BJ (cell line): ENCODE results near the gene CLASP2. TPM values are rescaled to one million over a fixed set of nuclear protein-coding genes. Genes with fewer than 3 reads are reported as not detected.
"Not testable (repeated sequence)": the region's sequence is repeated elsewhere in the genome, so short reads cannot be mapped to it uniquely, and the experiment has no call there.

ENCODE experiments used
- CTCF ChIA-PET: fragments of 350-600 bp; formaldehyde crosslinking; extraction: SDS; loops from one replicate; lab custom pipeline; 2021; ENCODE audit warnings: antibody characterized with exemption, inconsistent platforms; lab: Yijun Ruan, JAX
- POLR2A ChIA-PET: fragments of 300-600 bp; sonication (Branson Sonifier 250); formaldehyde crosslinking; extraction: SDS; loops from one replicate; lab custom pipeline; 2021; ENCODE audit warnings: antibody characterized with exemption; lab: Charles Lee
- DNase-seq: peaks from one replicate; pipeline ENCODE4 v3.0.0-alpha.2; 2011; ENCODE audit warnings: low read depth
- H3K27me3 ChIP-seq: 2 replicates; pipeline ENCODE4 v1.6.0; 2011; ENCODE audit warnings: low read length; ENCODE audit not compliant: control insufficient read depth, insufficient read depth
- H3K36me3 ChIP-seq: 2 replicates; pipeline ENCODE4 v1.5.1; 2011; ENCODE audit warnings: low read length; ENCODE audit not compliant: control insufficient read depth, insufficient read depth
- H3K4me3 ChIP-seq: 2 replicates; pipeline ENCODE4 v1.5.1; 2011; ENCODE audit warnings: low read depth, mild to moderate bottlenecking, control low read depth, low read length
- polyA plus RNA-seq: library from polyadenylated mRNA; depleted of rRNA; stranded (reverse); fragments of >200 nt; gene quantifications from 2 replicates; pipeline ENCODE4 v1.2.3, GENCODE V29; 2011
- TF ChIP-seq, protein P1 (sequence below): IDR thresholded peaks from 2 replicates; pipeline ENCODE4 v1.5.1; 2011; ENCODE audit warnings: low read depth, mild to moderate bottlenecking, control low read depth, inconsistent platforms, low read length, moderate library complexity; ENCODE audit not compliant: insufficient read depth

CLASP2 gene
- polyA plus RNA-seq, 1 experiment, result 20.5 TPM

DNA sequence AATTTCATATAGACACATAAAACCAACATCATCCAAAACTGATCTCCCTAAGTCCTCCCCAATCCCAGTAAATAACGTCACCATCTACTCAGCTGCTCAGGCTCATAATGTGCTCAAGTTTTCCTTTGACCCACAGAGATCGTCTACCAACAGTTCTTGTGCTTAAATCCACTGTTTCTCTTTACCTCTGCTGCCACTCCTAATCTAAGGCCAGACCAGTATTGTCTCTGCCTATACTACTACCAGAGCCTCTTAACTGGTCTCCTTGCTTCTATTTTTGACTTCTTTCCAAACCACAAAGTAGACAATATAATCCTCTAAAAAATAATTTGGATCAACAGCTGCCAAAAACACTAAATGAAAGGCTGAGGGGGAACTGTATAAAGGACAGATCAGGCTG, 65.3 kb downstream of the CLASP2 start:
- H3K27me3 ChIP-seq, result no peaks in the 10 kb centered on the region
- H3K4me3 ChIP-seq, result no peak overlapping the region
- TF ChIP-seq, protein P1, sequence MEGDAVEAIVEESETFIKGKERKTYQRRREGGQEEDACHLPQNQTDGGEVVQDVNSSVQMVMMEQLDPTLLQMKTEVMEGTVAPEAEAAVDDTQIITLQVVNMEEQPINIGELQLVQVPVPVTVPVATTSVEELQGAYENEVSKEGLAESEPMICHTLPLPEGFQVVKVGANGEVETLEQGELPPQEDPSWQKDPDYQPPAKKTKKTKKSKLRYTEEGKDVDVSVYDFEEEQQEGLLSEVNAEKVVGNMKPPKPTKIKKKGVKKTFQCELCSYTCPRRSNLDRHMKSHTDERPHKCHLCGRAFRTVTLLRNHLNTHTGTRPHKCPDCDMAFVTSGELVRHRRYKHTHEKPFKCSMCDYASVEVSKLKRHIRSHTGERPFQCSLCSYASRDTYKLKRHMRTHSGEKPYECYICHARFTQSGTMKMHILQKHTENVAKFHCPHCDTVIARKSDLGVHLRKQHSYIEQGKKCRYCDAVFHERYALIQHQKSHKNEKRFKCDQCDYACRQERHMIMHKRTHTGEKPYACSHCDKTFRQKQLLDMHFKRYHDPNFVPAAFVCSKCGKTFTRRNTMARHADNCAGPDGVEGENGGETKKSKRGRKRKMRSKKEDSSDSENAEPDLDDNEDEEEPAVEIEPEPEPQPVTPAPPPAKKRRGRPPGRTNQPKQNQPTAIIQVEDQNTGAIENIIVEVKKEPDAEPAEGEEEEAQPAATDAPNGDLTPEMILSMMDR, result no peak
- ChIA-PET CTCF (interaction anchor here (1.1 kb wide), 1 partner anchor 8 kb away, joined by 3 read pairs; no protein-coding TSS in a partner anchor), POLR2A (no interaction called here)
- DNase-seq, result no peak
- no peaks in the 10 kb centered on the region for H3K36me3 ChIP-seq

DNA sequence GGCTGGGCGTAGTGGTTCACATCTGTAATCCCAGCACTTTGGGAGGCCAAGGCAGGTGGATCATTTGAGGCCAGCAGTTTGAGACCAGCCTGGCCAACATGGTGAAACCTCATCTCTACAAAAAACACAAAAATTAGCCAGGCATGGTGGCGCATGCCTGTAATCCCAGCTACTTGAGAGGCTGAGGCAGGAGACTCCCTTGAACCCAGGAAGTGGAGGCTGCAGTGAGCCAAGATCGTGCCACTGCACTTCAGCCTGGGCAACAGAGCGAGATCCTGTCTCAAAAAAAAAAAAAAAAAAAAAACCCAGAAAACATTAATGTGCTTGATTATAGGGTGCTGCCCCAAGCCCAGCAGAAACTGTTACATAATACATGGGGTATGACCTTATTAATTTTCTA, 67.0 kb downstream of the CLASP2 start:
- DNase-seq, POLR2A ChIA-PET, H3K27me3 ChIP-seq, H3K4me3 ChIP-seq, CTCF ChIA-PET, H3K36me3 ChIP-seq: not testable (repeated sequence)

DNA sequence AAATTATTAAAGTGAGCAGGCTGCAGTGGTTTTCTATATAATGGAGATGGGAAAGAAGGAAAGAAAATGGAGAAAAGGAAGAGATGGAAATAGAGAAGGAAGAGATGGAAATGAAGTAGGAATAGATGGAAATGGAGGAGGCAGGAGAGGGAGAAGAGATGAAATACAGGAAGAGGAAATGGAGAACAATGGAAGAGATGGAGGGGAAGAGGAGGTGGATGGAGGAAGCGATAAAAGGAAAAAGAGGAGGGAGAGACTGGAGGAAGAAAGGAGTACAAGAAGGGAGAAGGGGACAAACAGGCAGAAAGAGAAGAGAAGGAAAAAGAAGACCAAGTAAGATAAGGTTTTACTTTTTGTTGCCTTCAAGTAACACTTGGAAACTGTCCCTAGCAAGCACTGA, 67.6 kb downstream of the CLASP2 start:
- no peaks in the 10 kb centered on the region for H3K36me3 ChIP-seq
- H3K4me3 ChIP-seq, result no peak overlapping the region
- ChIA-PET CTCF (no interaction called here), POLR2A (no interaction called here)
- H3K27me3 ChIP-seq, result no peaks in the 10 kb centered on the region
- DNase-seq, result no peak
- TF ChIP-seq, protein P1, result no peak

DNA sequence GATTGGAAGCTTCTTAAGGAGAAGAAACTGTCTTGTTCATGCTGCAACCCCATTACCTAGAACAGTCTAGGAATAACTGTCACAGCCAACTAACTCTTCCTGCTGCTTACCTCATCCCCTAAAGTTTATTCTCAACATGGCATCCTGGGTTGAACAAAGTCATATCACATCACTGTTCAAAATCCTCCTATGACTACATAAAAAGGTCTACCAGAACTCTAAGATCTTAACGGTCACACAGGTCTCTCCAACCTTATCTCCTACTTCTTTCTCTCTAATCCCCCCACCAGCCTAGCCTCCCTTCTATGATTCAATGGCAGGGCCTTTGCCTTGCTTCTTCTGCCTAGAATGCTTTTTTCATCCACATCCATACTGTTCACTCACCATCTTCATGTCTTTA, 69.3 kb downstream of the CLASP2 start:
- H3K27me3 ChIP-seq, result no peaks in the 10 kb centered on the region
- no peaks in the 10 kb centered on the region for H3K36me3 ChIP-seq
- H3K4me3 ChIP-seq, result no peak overlapping the region
- ChIA-PET POLR2A (no interaction called here), CTCF (interaction anchor here (0.7 kb wide), 1 partner anchor 26 kb away, joined by 3 read pairs; no protein-coding TSS in a partner anchor)
- TF ChIP-seq, protein P1, result no peak
- DNase-seq, result no peak

DNA sequence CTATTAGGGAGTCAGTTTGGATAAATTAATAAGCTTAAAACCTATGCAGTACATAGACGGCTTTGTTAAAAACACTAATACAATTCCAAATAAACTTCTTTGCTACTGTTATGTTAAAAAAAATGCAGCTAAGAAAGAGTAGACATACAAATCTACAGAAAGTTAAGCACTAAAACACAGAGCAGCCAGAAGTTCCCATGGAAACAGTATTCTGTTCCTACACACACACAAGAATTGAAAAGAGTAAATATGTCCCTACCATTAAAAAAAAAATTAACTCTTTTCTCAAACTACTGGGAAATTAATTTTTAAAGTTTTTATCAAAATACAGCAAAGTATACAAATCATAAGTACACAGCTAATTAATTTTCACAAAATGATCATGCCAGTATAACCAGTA, 71.6 kb downstream of the CLASP2 start:
- no peaks in the 10 kb centered on the region for H3K27me3 ChIP-seq
- CTCF ChIA-PET, result interaction anchor here (0.6 to 2.6 kb wide), 5 partner anchors 9 to 785 kb away, joined by 3 to 11 read pairs (median 4); no protein-coding TSS in a partner anchor
- no peaks in the 10 kb centered on the region for H3K36me3 ChIP-seq
- no peak overlapping the region for H3K4me3 ChIP-seq
- POLR2A ChIA-PET, result no interaction called here
- TF ChIP-seq, protein P1, result no peak
- no peak for DNase-seq

DNA sequence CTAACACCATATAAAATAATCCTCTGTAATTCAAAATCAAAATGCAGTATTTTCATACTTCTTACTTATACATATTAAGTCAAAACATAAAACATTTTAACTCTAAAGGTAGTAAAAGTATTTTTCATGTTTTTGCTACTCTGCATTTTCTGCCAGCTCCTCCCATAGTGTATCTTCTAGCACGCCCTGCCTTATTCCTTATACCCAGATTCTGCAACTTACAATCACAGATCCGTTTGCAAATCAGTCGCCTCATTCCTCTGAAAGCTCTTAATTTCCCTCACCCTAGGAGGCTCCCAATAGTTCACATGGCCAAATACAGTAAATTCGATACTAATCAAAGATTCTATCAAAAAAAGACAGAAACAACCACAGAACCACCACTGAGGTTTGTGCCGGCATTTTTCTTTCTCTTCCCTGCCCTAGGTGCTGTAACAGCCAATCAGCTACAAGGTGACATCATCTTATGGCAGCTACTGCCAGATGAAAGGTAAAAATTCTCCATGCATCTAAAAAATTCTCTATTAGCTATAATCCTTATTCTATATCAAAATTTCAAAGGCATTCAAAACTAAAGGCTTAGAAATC, 72.9 kb downstream of the CLASP2 start:
- Histone ChIP-seq H3K36me3 (no peaks in the 10 kb centered on the region), H3K4me3 (no peak overlapping the region), H3K27me3 (no peaks in the 10 kb centered on the region)
- POLR2A ChIA-PET, result no interaction called here
- TF ChIP-seq, protein P1, result no peak
- CTCF ChIA-PET, result interaction anchor here (1.4 to 2.6 kb wide), 3 partner anchors 9 to 142 kb away, joined by 4 to 11 read pairs (median 6); no protein-coding TSS in a partner anchor
- DNase-seq, result no peak
